SIG-M5 treated with dmso at 0.1 percent for 504 hours (cell line): ENCODE measurements around the gene FOXO6.

ENCODE experiments used
- DNase-seq: peaks from one replicate; lab custom pipeline; 2025; ENCODE audit not compliant: unreplicated experiment; lab: John Stamatoyannopoulos, UW

FOXO6 gene

DNA sequence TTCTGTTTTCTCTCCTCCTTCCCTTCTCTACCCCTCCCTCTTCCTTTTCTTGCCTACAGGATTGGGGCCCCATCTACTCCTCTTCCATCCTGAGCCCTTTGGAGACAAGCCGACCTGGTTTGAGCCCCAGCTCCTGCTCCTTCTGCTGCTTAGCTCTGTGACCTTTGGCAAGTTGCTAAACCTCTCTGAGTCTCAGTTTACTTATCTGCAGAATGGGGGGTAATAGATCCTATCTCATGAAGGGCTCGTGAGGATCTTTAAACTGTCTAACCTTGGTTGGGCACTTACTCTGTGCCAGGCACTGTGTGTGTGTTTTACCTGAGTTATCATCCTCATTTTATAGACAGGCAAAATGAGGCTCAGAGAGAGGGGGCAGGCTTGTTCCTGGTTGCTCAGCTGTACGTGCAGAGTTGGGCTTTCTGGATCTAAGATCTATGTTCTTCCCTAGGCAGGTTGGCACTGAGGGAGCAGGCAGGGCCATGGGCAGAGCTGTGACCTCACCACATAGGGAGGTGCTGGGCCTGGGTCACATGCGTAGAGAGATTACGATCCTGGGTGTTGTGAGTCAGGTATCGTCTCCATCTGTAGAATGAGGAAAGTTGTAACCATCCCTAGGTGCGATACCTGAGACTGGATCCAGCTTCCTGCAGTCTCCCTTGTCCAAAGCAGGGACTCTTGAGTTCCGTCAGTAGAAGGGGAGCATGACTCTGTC, 58.5 kb downstream of the FOXO6 start:
- no peak for DNase-seq

DNA sequence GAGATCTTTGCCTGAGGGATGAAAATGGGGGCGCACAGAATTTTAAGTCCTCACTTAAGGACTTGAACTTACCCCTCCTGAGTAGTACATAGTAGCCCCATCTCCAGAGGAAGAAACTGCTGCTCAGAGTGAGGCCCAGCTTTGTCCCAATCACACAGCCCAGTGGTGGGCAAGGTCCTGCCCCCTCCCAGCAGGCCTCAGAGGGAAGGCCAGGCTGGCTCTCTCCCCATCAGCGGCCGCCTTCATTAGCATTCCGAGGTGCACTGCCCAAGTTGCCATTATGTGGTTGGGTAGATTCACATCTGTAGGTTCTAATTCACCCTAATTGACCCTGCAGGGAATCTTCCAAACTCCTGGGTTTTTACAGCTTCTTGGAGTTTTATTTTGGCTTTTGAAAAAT, 59.1 kb downstream of the FOXO6 start:
- DNase-seq = no peak

DNA sequence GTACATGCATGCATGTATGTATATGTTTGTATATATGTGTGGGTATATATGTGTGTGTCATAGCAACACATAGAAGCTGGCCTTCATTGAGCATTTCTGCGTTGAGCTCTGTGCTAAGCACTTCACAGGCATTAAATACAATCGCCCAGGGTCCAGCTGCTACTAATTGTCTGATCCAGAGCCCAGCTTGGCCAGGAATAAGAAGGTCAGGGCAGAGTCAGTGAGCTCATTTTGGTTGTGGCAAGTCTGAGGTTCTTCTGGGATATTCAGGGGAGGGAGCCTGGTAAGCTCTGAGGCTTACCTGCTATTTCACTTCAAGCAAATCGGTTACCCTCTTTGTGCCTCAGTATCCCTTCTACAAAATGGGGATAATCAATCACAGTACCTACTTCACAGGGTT, 59.6 kb downstream of the FOXO6 start:
- no peak for DNase-seq

DNA sequence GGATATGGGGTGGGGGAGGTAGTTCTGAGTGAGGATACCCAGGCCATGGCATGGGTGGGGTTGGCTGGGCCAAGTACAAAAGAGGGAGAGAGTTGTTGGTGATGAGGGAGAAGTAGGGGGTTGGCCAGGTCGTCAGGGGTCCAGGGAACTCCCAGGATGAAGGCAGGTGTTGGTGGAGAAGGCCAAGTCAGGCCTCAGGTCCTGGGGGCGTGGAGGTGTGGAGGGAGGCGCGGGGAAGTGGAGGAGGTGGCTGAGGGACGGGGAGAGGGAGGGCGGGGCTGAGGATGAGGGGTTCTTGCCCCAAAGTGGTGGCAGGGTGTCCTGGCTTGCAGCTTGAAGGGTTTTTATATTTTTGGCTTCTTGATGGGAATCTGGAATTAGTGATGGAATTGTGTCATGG, 61.1 kb downstream of the FOXO6 start:
- no peak for DNase-seq

DNA sequence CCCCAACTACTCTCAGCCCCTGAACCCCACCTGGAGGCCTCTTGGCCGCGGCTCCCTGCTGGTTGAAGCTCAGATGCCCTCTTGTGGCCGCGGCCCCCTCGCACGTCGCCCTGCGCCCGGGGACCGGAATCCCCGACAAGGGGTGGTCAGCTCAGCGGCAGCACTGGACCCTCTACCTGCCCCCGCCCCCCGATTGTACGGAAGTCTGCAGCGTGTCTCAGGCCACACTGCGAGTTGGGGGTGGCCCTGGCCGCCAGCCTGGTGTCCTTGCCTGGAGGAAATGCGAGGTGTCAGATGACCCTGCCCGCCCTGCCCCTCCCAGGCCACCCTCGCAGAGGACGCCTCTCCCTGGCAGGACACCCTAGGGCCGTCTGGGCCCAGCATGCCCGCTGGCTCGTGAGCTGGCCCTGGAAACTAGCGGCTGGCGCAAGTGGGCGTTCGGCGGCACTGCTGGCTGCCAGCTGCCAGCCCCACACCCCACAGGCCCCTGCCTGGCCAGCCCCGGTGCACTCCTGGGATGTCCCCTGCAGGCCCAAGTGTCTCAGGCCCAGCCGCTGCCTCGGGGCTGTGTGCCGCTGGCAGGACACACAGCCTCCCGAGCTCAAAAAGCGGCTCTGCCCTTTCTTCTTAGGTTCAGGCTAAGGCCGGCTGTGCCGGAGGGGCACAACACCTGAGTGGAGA, 62.4 kb downstream of the FOXO6 start:
- DNase-seq = no peak

DNA sequence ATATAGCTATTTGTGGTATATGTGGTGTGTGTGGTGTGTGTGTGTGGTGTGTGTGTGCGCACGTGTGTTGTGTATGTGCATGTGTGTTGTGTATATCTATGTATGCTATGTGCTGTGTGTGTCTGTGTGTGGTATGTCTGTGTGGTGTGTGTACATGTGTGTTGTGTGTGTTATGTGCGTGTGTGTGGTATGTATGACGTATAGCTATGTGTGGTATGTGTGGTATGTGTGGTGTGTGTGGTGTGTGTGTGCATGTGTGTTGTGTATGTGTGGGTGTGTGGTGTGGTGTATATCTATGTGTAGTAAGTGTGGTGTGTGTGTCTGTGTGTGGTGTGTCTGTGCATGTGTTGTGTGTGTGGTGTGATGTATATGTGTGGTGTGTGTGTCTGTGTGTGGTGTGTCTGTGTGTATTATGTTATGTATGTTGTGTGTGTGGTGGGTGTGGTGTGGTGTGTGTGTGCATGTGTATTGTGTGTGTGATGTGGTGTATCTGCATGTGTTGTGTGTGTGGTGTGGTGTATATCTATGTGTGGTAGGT, 63.4 kb downstream of the FOXO6 start:
- DNase-seq = no peak

DNA sequence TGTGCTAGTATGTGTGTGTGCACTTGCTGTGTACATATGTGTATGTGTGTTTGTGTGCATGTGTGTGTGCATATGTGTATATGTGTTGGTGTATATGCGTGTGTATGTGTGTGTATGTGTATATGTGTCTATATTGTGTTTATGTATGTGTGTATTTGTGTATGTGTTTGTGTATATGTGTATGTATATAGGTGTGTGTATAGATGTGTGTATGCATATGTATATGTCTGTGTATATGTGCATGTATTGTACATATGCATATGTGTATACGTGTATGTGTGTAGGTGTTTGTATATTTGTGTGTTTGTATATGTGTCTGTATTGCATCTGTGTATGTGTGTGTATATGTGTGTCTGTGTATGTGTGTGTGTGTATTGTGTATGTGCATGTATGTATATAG, 64.1 kb downstream of the FOXO6 start:
- no peak for DNase-seq

DNA sequence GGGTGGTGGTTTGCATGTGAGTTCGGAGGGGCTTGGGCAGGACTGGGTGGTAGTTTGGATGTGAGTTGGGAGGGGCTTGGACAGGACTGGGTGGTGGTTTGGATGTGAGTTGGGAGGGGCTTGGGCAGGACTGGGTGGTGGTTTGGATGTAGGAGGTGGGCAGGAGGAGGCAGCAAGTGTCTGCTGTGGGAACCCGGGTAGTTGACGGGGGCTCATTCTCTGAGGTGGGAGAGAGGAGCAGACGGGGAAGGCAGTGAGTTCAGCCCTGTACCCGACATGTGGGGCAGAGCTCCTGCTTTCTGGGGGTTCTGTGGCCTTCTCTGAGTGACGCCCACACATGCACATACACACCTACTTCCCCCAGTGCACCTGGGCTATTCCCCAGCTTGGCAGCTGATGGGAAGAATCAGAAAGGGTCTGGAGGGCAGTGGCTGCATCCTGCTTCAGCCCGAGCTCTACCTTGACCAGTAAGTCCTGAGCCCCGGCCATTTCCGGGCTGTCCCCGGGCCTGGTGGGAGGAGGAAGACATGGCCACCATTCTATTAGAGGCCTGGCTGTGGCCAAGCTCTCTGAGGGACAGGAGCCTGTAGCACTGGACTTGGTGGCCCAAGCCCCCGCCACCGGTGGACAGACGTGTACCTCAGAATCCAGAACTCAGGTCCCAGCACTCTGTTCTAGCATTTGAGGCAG, 65.1 kb downstream of the FOXO6 start:
- no peak for DNase-seq

DNA sequence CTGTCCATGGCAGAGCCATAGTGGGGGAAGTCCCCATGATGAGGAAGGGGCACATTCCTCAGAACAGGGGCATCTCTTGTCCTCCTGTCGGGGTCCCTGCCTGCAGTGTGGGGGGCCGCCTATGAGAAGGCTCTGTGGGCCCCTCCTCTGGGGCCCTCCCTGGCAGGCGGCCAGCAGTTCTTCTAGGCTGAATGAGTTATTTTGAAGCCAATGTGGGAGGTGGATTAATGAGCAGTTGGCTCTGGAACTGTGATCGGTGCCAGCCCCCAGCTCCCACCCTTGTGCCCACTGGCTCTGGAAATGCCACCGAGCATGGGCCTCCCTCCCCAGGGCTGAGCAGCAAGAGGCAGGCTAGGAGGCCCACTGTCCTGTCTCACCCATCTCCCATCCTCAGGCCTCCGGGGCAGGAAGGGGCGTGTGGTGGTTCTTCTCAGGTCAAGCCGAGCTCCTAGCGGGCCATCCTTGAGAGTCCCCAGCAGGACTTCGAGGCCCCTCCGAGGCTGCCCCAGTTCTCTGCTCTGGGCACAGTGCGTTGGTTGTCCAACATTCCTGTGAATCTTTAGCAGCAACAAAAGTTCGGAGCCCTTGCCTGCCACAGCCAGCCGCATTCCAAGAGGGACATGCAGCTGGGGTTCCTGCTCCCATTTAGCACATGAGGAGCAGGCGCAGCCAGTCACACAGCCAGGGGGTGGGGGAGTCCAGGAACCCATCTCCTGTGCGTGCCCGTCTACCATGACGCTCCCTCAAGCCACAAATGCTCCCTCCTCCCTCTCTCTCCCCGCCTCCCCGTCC, 66.1 kb downstream of the FOXO6 start:
- no peak for DNase-seq

DNA sequence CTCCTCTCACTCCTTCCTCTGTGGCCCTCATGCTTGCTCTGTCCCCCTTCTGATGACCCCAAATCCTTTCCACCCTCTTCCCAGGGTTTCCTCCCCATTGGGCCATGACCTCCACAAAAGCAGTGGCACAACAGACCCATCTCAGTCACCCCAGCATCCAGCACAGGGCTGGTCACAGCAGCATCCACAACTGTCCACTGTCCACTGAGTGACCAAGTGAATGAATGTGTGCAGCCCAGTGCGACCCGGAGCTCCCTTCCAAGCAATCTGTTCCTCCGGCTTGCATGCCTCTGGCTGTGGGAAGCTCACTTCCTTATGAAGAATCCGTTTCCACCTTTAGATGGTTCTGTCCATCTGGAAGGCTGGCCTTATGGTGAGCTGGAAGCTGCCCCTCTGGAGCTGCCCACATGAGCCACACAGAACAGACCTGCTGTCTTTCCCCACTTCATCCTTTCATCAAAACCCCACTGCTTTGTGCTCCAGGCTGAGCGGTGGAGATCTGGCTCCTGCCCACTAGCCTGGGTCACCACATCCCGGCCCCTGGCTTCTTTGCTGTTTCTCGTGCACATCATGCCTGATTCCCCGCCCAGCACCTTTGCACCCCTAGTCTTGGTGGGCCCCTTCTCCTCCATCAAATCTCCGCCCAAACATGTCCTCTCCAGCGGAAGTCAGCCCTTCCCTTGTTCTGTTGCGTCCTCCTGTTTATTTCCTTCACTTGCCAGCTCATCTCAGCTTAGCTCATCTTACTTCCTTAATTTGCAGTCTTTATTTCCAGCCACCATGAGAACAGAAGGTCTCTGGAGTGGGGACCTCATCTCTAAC, 66.9 kb downstream of the FOXO6 start:
- DNase-seq = peak; percentile 71

DNA sequence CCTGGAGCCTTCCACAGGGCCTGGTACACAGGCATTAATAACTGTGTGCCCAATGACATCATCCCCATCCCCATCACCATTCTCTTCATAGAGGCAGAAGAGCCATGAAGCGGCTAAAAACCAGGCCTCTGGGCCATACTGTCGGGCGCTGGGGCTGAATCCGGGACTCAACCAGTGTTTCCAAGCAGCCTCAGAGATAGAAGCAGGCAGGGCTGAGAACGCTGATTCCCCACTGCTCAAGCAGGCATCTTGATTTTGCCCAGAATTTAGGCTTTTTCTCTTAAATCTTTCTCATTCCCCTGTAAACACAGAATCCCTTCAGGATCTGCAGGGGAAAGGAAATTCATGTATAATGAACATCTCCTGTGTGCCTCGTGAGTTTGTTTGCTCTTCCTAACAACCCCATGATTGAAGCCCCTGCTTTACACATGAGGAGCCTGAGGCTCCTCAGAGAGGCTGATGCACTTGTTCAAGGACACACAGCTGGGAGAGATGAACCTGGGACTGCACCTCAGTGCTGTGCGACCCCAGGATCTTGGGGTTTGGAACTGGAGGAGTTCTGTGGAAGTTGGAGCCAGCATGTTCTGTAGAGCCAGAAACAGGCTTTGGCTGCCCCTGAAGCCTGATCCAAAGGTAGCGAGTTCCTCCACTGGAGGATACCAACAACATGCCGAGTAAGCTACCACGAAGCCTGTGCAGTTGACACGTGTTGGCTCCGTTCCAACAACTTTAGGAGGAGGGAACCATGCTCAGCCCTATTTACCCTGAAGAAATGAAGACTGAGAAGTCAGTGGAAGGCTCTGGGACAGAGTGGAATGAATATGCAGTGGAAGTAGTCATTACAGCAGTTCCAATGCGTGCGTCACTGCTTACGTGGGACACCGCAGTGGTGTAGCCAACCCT, 67.8 kb downstream of the FOXO6 start:
- no peak for DNase-seq

DNA sequence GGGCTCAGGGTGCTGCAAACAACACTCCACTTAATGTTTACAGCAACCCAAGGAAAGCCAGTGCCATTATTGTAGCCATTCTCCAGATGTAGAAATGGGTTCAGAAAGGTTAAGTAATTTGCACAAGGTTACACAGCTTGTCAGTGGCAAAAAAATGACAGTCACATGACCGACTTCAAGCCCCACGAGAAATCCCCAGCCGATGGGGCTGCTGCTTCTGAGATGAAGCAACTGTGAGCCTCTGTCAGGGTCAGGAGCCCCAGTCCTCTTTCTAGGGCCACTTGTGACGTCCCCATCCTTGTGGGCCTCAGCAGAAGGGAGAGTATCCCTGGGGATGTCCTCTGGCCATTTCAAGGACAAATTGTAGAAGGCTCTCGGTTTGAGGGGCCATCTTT, 68.4 kb downstream of the FOXO6 start:
- DNase-seq = no peak

DNA sequence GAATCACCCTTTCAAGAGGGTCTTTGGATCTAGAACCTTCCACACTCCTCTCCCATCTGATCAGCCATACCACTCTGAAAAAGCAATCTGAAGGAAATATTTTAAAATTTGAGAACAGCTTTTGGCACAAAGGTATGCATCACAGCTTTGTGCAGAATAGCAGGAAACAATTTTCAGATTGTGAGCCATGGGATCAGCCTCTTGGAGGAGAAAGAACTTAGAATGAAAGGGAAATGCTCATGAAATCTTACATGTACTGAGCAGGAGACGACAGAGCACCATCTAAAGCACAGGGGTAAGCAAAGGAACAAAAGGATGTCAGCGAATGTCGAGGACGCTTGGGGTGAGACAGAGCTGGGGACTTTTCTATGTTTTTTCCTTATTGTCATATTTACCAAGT, 68.8 kb downstream of the FOXO6 start:
- DNase-seq = no peak

DNA sequence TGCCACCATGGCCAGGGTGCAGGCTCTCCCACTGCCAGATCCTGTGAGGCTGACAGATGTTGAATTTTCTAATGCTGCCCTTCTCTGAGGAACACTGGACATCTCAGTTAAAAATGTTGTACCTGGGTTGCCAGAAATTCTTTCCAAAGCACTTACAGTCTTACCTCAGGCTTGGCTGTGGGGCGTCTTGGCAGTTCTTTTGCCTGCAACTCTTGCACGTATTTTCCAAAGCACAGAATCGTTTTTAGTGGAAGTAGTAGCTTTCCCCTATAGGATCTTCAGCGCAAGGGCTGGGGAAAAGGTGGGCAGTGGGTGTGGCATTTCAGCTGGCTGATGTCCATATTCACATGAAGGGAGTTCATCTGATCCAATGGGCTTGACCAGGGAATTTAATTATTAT, 69.3 kb downstream of the FOXO6 start:
- DNase-seq = no peak

DNA sequence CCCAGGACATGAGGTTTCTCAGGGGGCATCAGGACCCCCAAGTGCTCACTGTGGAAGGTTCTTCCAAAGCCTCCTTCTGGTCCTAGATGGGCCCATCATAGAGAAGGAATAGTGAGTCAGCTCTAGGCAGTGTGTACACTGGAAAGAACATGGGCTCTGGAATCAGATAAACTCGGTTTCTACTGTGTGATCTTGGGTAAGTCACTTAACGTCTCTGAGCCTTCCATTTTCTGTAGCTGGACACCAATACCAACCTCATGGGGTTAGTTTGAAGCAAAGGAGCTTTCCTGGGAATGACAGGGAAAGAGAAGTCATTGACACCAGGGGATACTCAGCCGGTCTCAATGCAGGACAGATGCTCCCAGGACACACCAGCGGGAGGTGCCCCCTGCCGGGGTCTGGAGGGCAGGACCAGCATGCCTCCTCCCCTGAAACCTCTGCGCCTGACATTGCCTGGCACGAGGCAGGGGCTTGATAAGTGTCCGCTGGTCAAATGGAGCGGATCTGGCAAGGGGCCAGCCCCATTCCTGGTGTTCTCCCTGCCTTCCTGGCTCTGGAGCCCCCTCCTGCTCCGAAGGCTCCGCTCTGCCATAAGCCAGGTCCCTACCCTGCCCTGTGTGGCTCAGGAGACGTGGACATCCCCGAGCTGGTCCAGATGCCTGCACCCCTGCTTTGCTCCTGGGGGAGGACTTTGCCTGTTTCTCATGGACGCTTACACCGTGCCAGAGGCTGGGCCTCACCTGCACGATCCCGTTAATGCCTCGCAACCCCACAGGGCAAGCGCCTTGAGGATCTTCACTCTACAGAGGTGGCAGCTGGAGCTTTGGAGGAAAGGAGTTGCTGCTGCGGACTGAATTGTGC, 70.5 kb downstream of the FOXO6 start:
- no peak for DNase-seq
